Esophagus squamous epithelium (tissue), 5 donors: Measurements from ENCODE around the gene CXADR. TPM values are rescaled to one million over a fixed set of nuclear protein-coding genes. Genes with fewer than 3 reads are reported as not detected.
A peak's percentile ranks its signal among the peaks of the same experiment; 100 is the strongest.

Experiments
- DNase-seq: peaks from one replicate; lab custom pipeline; 2025; lab: John Stamatoyannopoulos, UW
- H3K27ac ChIP-seq, 4 donors: fragments of 200-600 bp; sonication (generic); one replicate each; pipeline ENCODE4 v1.5.1; 2016 to 2019; ENCODE audit warnings: mild to moderate bottlenecking in 1 of 4
- H3K27me3 ChIP-seq, 4 donors: fragments of 200-600 bp; sonication (generic); 1 replicate in 3 of 4; 2 replicates in 1 of 4; pipeline versions ENCODE4 v1.5.1 to v1.6.0; 2017 to 2021; ENCODE audit warnings: antibody characterized with exemption in 1 of 4
- H3K36me3 ChIP-seq, 3 donors: fragments of 200-600 bp; sonication (generic); one replicate each; pipeline ENCODE4 v1.5.1; 2016 to 2019
- H3K4me1 ChIP-seq, 3 donors: fragments of 200-600 bp; sonication (generic); one replicate each; pipeline ENCODE4 v1.5.1; 2017 to 2019
- H3K4me3 ChIP-seq, 4 donors: fragments of 200-600 bp; sonication (generic); 1 replicate in 3 of 4; 2 replicates in 1 of 4; pipeline ENCODE4 v1.5.1; 2016 to 2019; ENCODE audit warnings: mild to moderate bottlenecking in 2 of 4, moderate library complexity in 1 of 4
- H3K9me3 ChIP-seq, 3 donors: fragments of 200-600 bp; sonication (generic); one replicate each; pipeline ENCODE4 v1.5.1; 2016 to 2019
- CTCF ChIP-seq, 6 experiments: fragments of 450-650 bp in 4 of 6; fragments of 200-600 bp in 2 of 6; sonication (generic) in 2 of 6; IDR thresholded peaks; one replicate each; pipeline ENCODE4 v1.5.1; 2016 to 2019; ENCODE audit warnings: antibody characterized with exemption in 6 of 6, mild to moderate bottlenecking in 4 of 6, moderate library complexity in 4 of 6
- POLR2A ChIP-seq, 4 donors: fragments of 450-650 bp; IDR thresholded peaks; one replicate each; pipeline ENCODE4 v1.6.1; 2017; ENCODE audit warnings: antibody characterized with exemption in 4 of 4, mild to moderate bottlenecking in 4 of 4, moderate library complexity in 3 of 4
- WGBS, 2 donors: methylation state at CpG; one replicate each; pipeline ENCODE4 v1.1.5; 2018; 5-methylcytosine and 5-hydroxymethylcytosine counted together
- intact Hi-C: fragments of 100-400 bp; cut with DNase I; formaldehyde crosslinking; loops from one replicate; pipeline ENCODE4 v1.15.0; 2022
- total RNA-seq, 4 donors: library from RNA; depleted of rRNA; stranded (reverse); fragments of >200 nt; gene quantifications; one replicate each; pipeline ENCODE4 v1.1.0, GENCODE V29; 2016
- donor health status: DM: yes; HTN: yes; CAD: no.

CXADR gene
- total RNA-seq, 4 donors from 2014 or later = 41.2 to 74.8 (median 47.9) TPM

- DNase-seq = no peak
These were observed 65.3 kb downstream of the CXADR start for GRCh38 chr21:17578162-17578561.

GRCh38 chr21:17578876-17579275 lies 66.0 kb downstream of the CXADR start:
- intact Hi-C loops = no loop called here
- Histone ChIP-seq H3K4me3 (no peak overlapping the region), H3K36me3 (peaks cover 0 to 7% (median 0%) of the 10 kb centered on the region in 3 donors), H3K4me1 (no peaks in the 10 kb centered on the region), H3K27ac (no peak overlapping the region), H3K27me3 (no peaks in the 10 kb centered on the region), H3K9me3 (no peaks in the 10 kb centered on the region)
- WGBS, 2 donors = 81% methylated on average over 2 of the region's 2 CpGs
- TF ChIP-seq POLR2A (IDR thresholded peaks at IDR 0.05) = no peak
- TF ChIP-seq CTCF (IDR thresholded peaks at IDR 0.05) = no peak
- no peak for DNase-seq

More at GRCh38 chr21:17578162-17578561, 65.3 kb downstream of the CXADR start:
- Histone ChIP-seq H3K36me3 (peaks cover 0 to 7% (median 0%) of the 10 kb centered on the region in 3 donors), H3K27me3 (no peaks in the 10 kb centered on the region), H3K9me3 (no peaks in the 10 kb centered on the region), H3K4me3 (no peak overlapping the region), H3K27ac (no peak overlapping the region), H3K4me1 (no peaks in the 10 kb centered on the region)
- no peak for TF ChIP-seq POLR2A (IDR thresholded peaks at IDR 0.05)
- no peak for TF ChIP-seq CTCF (IDR thresholded peaks at IDR 0.05)
- intact Hi-C loops = no loop called here
- WGBS, 2 donors = 83% methylated on average over 2 of the region's 2 CpGs

GRCh38 chr21:17580319-17580718 lies 67.5 kb downstream of the CXADR start:
- Histone ChIP-seq H3K4me1 (no peaks in the 10 kb centered on the region), H3K36me3 (peaks cover 0 to 7% (median 0%) of the 10 kb centered on the region in 3 donors), H3K4me3 (no peak overlapping the region), H3K9me3 (no peaks in the 10 kb centered on the region), H3K27ac (no peak overlapping the region), H3K27me3 (no peaks in the 10 kb centered on the region)
- intact Hi-C loops = loop anchor here (10.0 kb wide), 1 partner anchor 186 kb away; no protein-coding TSS in a partner anchor
- no peak for DNase-seq
- TF ChIP-seq POLR2A (IDR thresholded peaks at IDR 0.05) (no peak), CTCF (IDR thresholded peaks at IDR 0.05) (no peak)
- 94 to 98% methylated on average over 5 to 8 of the region's 8 CpGs for WGBS, 2 donors

- no peak overlapping the region for H3K4me3 ChIP-seq
- WGBS, 2 donors = 76 to 90% methylated on average over 3 of the region's 3 CpGs
- no peaks in the 10 kb centered on the region for H3K4me1 ChIP-seq
- intact Hi-C loops = loop anchor here (10.0 kb wide), 1 partner anchor 189 kb away; no protein-coding TSS in a partner anchor
- peaks cover 0 to 6% (median 0%) of the 10 kb centered on the region in 3 donors for H3K36me3 ChIP-seq
- H3K27ac ChIP-seq = no peak overlapping the region
- no peaks in the 10 kb centered on the region for H3K9me3 ChIP-seq
- no peak for DNase-seq
- TF ChIP-seq POLR2A (IDR thresholded peaks at IDR 0.05) = no peak
- no peak for TF ChIP-seq CTCF (IDR thresholded peaks at IDR 0.05)
- H3K27me3 ChIP-seq = no peaks in the 10 kb centered on the region
These were observed 71.1 kb downstream of the CXADR start for GRCh38 chr21:17583898-17584297.

- Histone ChIP-seq H3K27ac (no peak overlapping the region), H3K9me3 (no peaks in the 10 kb centered on the region), H3K36me3 (no peaks in the 10 kb centered on the region), H3K27me3 (no peaks in the 10 kb centered on the region), H3K4me3 (no peak overlapping the region), H3K4me1 (no peaks in the 10 kb centered on the region)
- intact Hi-C loops = loop anchor here (10.0 kb wide), 1 partner anchor 191 kb away; no protein-coding TSS in a partner anchor
- DNase-seq = no peak
- 6 to 7% methylated on average over 3 of the region's 3 CpGs for WGBS, 2 donors
- TF ChIP-seq CTCF (IDR thresholded peaks at IDR 0.05) (peak; percentile 40 to 71 (median 58)), POLR2A (IDR thresholded peaks at IDR 0.05) (no peak)
These were observed 73.1 kb downstream of the CXADR start for GRCh38 chr21:17585875-17586450.
